Fibroblast of the aortic adventitia (primary cell): Measurements from ENCODE around the gene DIP2C. TPM values are rescaled to one million over a fixed set of nuclear protein-coding genes. Genes with fewer than 3 reads are reported as not detected.

Experiments
- DNase-seq: peaks from one replicate; pipeline ENCODE4 v3.0.0-alpha.2; 2010; ENCODE audit warnings: low read depth
- H3K4me3 ChIP-seq: 2 replicates; pipeline ENCODE4 v1.5.1; 2011; ENCODE audit warnings: low read depth, mild to moderate bottlenecking, control low read depth, low read length, moderate library complexity
- total RNA-seq: library from RNA; depleted of rRNA; stranded (reverse); fragments of >200 nt; gene quantifications from 2 replicates; pipeline ENCODE4 v1.2.3, GENCODE V29; 2012; ENCODE audit warnings: low replicate concordance
- TF ChIP-seq, protein P1 (sequence below): IDR thresholded peaks from 2 replicates; pipeline ENCODE4 v1.5.1; 2011; ENCODE audit warnings: mild to moderate bottlenecking, low read length, control low read depth, inconsistent platforms; ENCODE audit not compliant: insufficient read depth

DIP2C gene
- total RNA-seq, 1 donor = 15.7 TPM

DNA sequence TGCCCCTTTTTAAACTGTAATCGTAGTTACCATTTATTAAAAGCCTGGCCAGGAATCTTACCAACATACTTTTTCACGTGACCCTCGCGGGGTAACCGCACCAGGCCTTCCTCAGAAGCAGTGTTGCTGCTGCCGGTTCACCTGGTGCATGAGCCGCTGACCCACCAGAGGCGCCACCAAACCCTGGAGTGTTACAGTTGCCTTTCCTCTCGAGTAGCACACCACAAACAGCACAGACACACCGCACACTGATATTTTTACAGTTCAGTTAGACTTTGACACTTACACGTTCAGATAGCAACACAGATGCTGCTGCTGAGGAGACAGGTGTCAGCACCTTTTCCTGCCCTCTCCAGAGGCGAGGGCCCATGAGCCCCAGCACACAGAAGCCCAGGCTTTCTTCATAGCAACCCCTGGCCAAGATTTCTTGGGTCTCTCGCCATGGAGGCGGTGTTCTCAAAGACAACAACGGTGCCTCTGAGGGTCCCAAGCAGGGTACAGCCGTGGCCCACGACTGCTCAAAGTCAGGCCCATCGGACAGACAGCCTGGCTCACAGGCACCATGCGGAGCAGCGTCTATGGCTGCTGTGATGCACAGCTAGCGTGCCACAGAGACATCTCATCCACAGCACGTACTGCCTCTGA, 123.1 kb downstream of the DIP2C start:
- TF ChIP-seq, protein P1, sequence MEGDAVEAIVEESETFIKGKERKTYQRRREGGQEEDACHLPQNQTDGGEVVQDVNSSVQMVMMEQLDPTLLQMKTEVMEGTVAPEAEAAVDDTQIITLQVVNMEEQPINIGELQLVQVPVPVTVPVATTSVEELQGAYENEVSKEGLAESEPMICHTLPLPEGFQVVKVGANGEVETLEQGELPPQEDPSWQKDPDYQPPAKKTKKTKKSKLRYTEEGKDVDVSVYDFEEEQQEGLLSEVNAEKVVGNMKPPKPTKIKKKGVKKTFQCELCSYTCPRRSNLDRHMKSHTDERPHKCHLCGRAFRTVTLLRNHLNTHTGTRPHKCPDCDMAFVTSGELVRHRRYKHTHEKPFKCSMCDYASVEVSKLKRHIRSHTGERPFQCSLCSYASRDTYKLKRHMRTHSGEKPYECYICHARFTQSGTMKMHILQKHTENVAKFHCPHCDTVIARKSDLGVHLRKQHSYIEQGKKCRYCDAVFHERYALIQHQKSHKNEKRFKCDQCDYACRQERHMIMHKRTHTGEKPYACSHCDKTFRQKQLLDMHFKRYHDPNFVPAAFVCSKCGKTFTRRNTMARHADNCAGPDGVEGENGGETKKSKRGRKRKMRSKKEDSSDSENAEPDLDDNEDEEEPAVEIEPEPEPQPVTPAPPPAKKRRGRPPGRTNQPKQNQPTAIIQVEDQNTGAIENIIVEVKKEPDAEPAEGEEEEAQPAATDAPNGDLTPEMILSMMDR = no peak
- no peak overlapping the region for H3K4me3 ChIP-seq
- DNase-seq = no peak

- DNase-seq = no peak
- no peak overlapping the region for H3K4me3 ChIP-seq
- TF ChIP-seq, protein P1 = no peak
Measured at GRCh38 chr10:565676-566075, 123.8 kb downstream of the DIP2C start.

DNA sequence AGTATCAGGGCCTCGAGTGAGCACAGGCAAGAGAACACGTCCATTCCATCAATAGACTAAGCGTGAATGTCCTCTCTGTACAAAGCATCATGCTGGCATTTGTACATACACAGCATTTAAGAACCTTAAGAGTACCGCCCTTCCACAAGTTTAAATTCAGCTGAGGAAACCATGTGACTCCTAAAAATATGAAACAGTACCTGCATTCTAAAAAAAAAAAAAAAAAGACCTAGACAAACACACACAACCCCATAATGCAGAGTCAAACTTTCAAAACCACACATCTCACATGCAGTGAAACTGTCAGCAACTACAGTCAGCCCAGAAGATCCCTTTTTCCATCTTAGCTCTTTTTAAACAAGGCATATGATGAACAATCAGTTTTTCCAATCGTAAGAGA, 124.3 kb downstream of the DIP2C start:
- no peak overlapping the region for H3K4me3 ChIP-seq
- DNase-seq = no peak
- TF ChIP-seq, protein P1 = no peak

GRCh38 chr10:563827-564226, 125.6 kb downstream of the DIP2C start:
- no peak overlapping the region for H3K4me3 ChIP-seq
- TF ChIP-seq, protein P1 = no peak
- DNase-seq = no peak

- no peak overlapping the region for H3K4me3 ChIP-seq
- DNase-seq = no peak
- TF ChIP-seq, protein P1 = no peak
Measured at GRCh38 chr10:562142-562541, 127.3 kb downstream of the DIP2C start.

DNA sequence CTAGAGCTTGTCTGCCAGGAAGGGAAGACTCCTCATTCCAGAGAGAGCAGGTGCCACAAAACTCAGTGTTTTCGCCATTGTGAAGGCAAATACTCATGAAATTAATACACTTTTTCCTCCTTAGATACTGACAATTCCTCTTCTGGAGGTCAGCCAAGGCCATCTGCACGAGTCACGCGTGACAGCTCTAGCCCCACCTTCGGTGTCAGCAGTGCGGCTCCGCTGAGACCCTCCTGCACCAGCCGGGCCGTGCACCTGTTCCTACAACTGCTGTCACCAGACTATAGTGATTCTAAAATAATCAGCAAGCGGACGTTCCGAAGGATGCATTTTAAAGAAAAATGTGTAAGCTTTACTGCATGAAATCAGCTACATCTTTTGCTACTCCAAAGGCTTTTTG, 127.7 kb downstream of the DIP2C start:
- no peak for DNase-seq
- TF ChIP-seq, protein P1 = no peak

More for the DNA sequence above, 127.7 kb downstream of the DIP2C start:
- no peak overlapping the region for H3K4me3 ChIP-seq
